H1 (cell line): ENCODE measurements around the gene CDT1. TPM values are rescaled to one million over a fixed set of nuclear protein-coding genes. Genes with fewer than 3 reads are reported as not detected.
A peak's percentile ranks its signal among the peaks of the same experiment; 100 is the strongest.

Experiments
- CTCF ChIA-PET: fragments of 300-600 bp; sonication (Branson Sonifier 250); formaldehyde crosslinking; loops from one replicate; lab custom pipeline; 2021; ENCODE audit not compliant: partially characterized antibody; lab: Charles Lee
- POLR2A ChIA-PET: fragments of 300-600 bp; sonication (Branson Sonifier 250); formaldehyde crosslinking; loops from one replicate; lab custom pipeline; 2021; ENCODE audit warnings: inconsistent platforms; ENCODE audit not compliant: partially characterized antibody; lab: Charles Lee
- DNase-seq, 2 experiments: peaks; one replicate each; pipeline versions ENCODE4 v3.0.0 to v3.0.0-alpha.2; 2010 to 2022; ENCODE audit warnings: low spot score in 2 of 2, low read depth in 1 of 2, mixed read lengths in 1 of 2
- FAIRE-seq: peaks from 2 replicates; lab custom pipeline; 2011; peaks lifted over from hg19 to GRCh38; lab: Jason Lieb, UNC
- H2AFZ ChIP-seq: 2 replicates; pipeline ENCODE4 v1.8.1; 2012; ENCODE audit warnings: low read length, inconsistent platforms
- H2AK5ac ChIP-seq: 2 replicates; pipeline ENCODE4 v1.6.1; 2013; ENCODE audit warnings: low read depth, low read length
- H2BK120ac ChIP-seq: replicated peaks from 2 replicates; pipeline ENCODE3; 2013; ENCODE audit warnings: low read depth, low read length, inconsistent platforms
- H2BK12ac ChIP-seq: 2 replicates; pipeline ENCODE4 v1.6.1; 2013; ENCODE audit warnings: low read depth, low read length
- H2BK15ac ChIP-seq: 2 replicates; pipeline ENCODE4 v1.6.1; 2013; ENCODE audit warnings: low read length
- H2BK20ac ChIP-seq: 2 replicates; pipeline ENCODE4 v1.6.1; 2013; ENCODE audit warnings: low read length
- H2BK5ac ChIP-seq: 2 replicates; pipeline ENCODE4 v1.6.1; 2013; ENCODE audit warnings: low read depth, low read length
- H3K14ac ChIP-seq: 2 replicates; pipeline ENCODE4 v1.6.1; 2013; ENCODE audit warnings: inconsistent platforms; ENCODE audit not compliant: insufficient read length
- H3K18ac ChIP-seq: 2 replicates; pipeline ENCODE4 v1.6.1; 2013; ENCODE audit warnings: low read length; ENCODE audit errors: extremely low read depth
- H3K23ac ChIP-seq: 2 replicates; pipeline ENCODE4 v1.6.1; 2013; ENCODE audit warnings: inconsistent platforms; ENCODE audit not compliant: insufficient read length
- H3K23me2 ChIP-seq: 2 replicates; pipeline ENCODE4 v1.6.1; 2013; ENCODE audit warnings: low read depth, low read length
- H3K27ac ChIP-seq: 2 replicates; pipeline ENCODE4 v1.6.1; 2011; ENCODE audit warnings: low read depth, low read length, inconsistent platforms
- H3K27me3 ChIP-seq, 4 experiments: replicated peaks in 1 of 4; 1 replicate in 1 of 4; 2 replicates in 3 of 4; pipeline versions ENCODE4 v1.6.1 to v1.8.1; 2011 to 2013; ENCODE audit warnings: low read length in 3 of 4, mild to moderate bottlenecking in 3 of 4, inconsistent platforms in 2 of 4, mixed read lengths in 2 of 4, moderate library complexity in 1 of 4; ENCODE audit not compliant: control insufficient read depth in 3 of 4, insufficient read depth in 3 of 4; ENCODE audit errors: extremely low read depth in 1 of 4
- H3K36me3 ChIP-seq, 4 experiments: 2 replicates each; pipeline versions ENCODE4 v1.6.1 to v1.8.1; 2011 to 2013; ENCODE audit warnings: mild to moderate bottlenecking in 4 of 4, low read length in 3 of 4, moderate library complexity in 2 of 4, control low read depth in 1 of 4, inconsistent platforms in 1 of 4; ENCODE audit not compliant: insufficient read depth in 4 of 4, control insufficient read depth in 2 of 4
- H3K4ac ChIP-seq: replicated peaks from 2 replicates; pipeline ENCODE3; 2013; ENCODE audit warnings: low read length, low read depth, mixed read lengths, inconsistent platforms; ENCODE audit not compliant: insufficient read length
- H3K4me1 ChIP-seq, 4 experiments: replicated peaks in 1 of 4; 1 replicate in 1 of 4; 2 replicates in 3 of 4; pipeline versions ENCODE4 v1.6.1 to v1.8.1; 2011 to 2013; ENCODE audit warnings: low read length in 3 of 4, inconsistent platforms in 2 of 4, mixed read lengths in 1 of 4; ENCODE audit not compliant: insufficient read depth in 4 of 4, control insufficient read depth in 3 of 4
- H3K4me2 ChIP-seq, 2 experiments: 2 replicates each; pipeline versions ENCODE4 v1.6.1 to v1.8.1; 2011 to 2013; ENCODE audit warnings: low read depth in 2 of 2, low read length in 2 of 2, control low read depth in 1 of 2, inconsistent platforms in 1 of 2, mild to moderate bottlenecking in 1 of 2; ENCODE audit not compliant: insufficient read depth in 1 of 2
- H3K4me3 ChIP-seq, 4 experiments: fragments of 200-600, 300-600 bp in 1 of 4; sonication (generic), shearing (Covaris generic), sonication (Bioruptor Twin) in 1 of 4; 2 replicates each; pipeline versions ENCODE4 v1.5.1 to v1.8.1; 2011 to 2016; ENCODE audit warnings: low read length in 4 of 4, low read depth in 3 of 4, control low read depth in 2 of 4, inconsistent platforms in 2 of 4, mild to moderate bottlenecking in 2 of 4, mixed read lengths in 1 of 4, moderate library complexity in 1 of 4; ENCODE audit not compliant: insufficient read depth in 2 of 4; ENCODE audit errors: extremely low read depth in 1 of 4
- H3K56ac ChIP-seq: replicated peaks from 2 replicates; pipeline ENCODE3; 2013; ENCODE audit warnings: low read depth, mild to moderate bottlenecking, mixed read lengths, low read length, inconsistent platforms; ENCODE audit not compliant: insufficient read length
- H3K79me1 ChIP-seq: 2 replicates; pipeline ENCODE4 v1.6.1; 2013; ENCODE audit warnings: low read depth, low read length, control low read depth
- H3K79me2 ChIP-seq, 2 experiments: 2 replicates each; pipeline versions ENCODE4 v1.6.1 to v1.8.1; 2012 to 2013; ENCODE audit warnings: low read length in 2 of 2, mild to moderate bottlenecking in 2 of 2, inconsistent platforms in 1 of 2; ENCODE audit not compliant: insufficient read depth in 2 of 2, control insufficient read depth in 1 of 2
- H3K9ac ChIP-seq, 4 experiments: replicated peaks in 1 of 4; 1 replicate in 1 of 4; 2 replicates in 3 of 4; pipeline versions ENCODE4 v1.6.1 to v1.8.1; 2011 to 2013; ENCODE audit warnings: low read depth in 3 of 4, low read length in 3 of 4, control low read depth in 2 of 4, mild to moderate bottlenecking in 2 of 4, moderate library complexity in 2 of 4, inconsistent platforms in 1 of 4; ENCODE audit errors: extremely low read depth in 1 of 4
- H3K9me3 ChIP-seq, 2 experiments: 2 replicates each; pipeline versions ENCODE4 v1.6.1 to v1.8.1; 2012 to 2013; ENCODE audit warnings: mild to moderate bottlenecking in 2 of 2, moderate library complexity in 2 of 2, control low read depth in 1 of 2, inconsistent platforms in 1 of 2, low read depth in 1 of 2, low read length in 1 of 2, mixed read lengths in 1 of 2; ENCODE audit not compliant: insufficient read depth in 2 of 2
- H4K20me1 ChIP-seq, 2 experiments: replicated peaks in 1 of 2; 2 replicates each; pipeline versions ENCODE3 to v1.8.1; 2011 to 2013; ENCODE audit warnings: inconsistent platforms in 2 of 2, low read length in 2 of 2, mild to moderate bottlenecking in 1 of 2; ENCODE audit not compliant: insufficient read depth in 2 of 2, control insufficient read depth in 1 of 2
- H4K5ac ChIP-seq: 2 replicates; pipeline ENCODE4 v1.6.1; 2013; ENCODE audit warnings: low read length, low read depth, mixed read lengths, inconsistent platforms; ENCODE audit not compliant: insufficient read length
- H4K8ac ChIP-seq: 2 replicates; pipeline ENCODE4 v1.8.0; 2013; ENCODE audit warnings: mild to moderate bottlenecking, moderate library complexity, low read length, inconsistent platforms; ENCODE audit not compliant: insufficient read depth; ENCODE audit errors: extremely low read depth
- H4K91ac ChIP-seq: replicated peaks from 2 replicates; pipeline ENCODE3; 2013; ENCODE audit warnings: low read length, mixed read lengths, inconsistent platforms; ENCODE audit not compliant: insufficient read length
- CEBPB ChIP-seq: IDR thresholded peaks from 2 replicates; pipeline ENCODE4 v1.6.1; 2012; ENCODE audit warnings: low read depth, low read length
- GABPA ChIP-seq: IDR thresholded peaks from 2 replicates; pipeline ENCODE4 v1.6.1; 2011; ENCODE audit warnings: mild to moderate bottlenecking, low read length, moderate library complexity, borderline replicate concordance; ENCODE audit not compliant: insufficient read depth
- MAX ChIP-seq: IDR thresholded peaks from 2 replicates; pipeline ENCODE4 v1.6.1; 2012; ENCODE audit warnings: inconsistent platforms
- SAP30 ChIP-seq: fragments of 300-600 bp; sonication (generic); IDR thresholded peaks from 2 replicates; pipeline ENCODE4 v1.7.1; 2012; ENCODE audit warnings: low read length, moderate library complexity, mild to moderate bottlenecking, inconsistent platforms; ENCODE audit not compliant: insufficient read depth, insufficient replicate concordance
- TBP ChIP-seq: IDR thresholded peaks from 2 replicates; pipeline ENCODE4 v1.6.1; 2011; ENCODE audit warnings: low read depth, low read length, improper control_type of control experiment
- USF2 ChIP-seq: IDR thresholded peaks from 2 replicates; pipeline ENCODE4 v1.6.1; 2011; ENCODE audit warnings: low read length, improper control_type of control experiment
- WGBS, 2 experiments: shearing (Covaris generic) in 1 of 2; methylation state at CpG; one replicate each; pipeline versions ENCODE4 v1.1.6 to v1.1.7; 2013 to 2015; ENCODE audit warnings: low lambda C conversion rate in 2 of 2, mixed read lengths in 2 of 2, inconsistent platforms in 1 of 2, low coverage in 1 of 2, missing lambda C conversion rate in 1 of 2; ENCODE audit not compliant: insufficient replicate concordance in 2 of 2, insufficient coverage in 1 of 2, insufficient read length in 1 of 2; ENCODE audit errors: extremely low coverage in 1 of 2, missing lambda C conversion rate in 1 of 2; 5-methylcytosine and 5-hydroxymethylcytosine counted together
- polyA plus RNA-seq, 7 experiments: library from polyadenylated mRNA; depleted of rRNA in 3 of 7; stranded (reverse) in 5 of 7; unstranded in 2 of 7; fragments of >200 nt in 5 of 7; fragments of 200-250 nt in 2 of 7; gene quantifications; 1 replicate in 5 of 7; 2 replicates in 1 of 7; 4 replicates in 1 of 7; pipeline versions ENCODE4 v1.2.1 to v1.2.3, GENCODE V29; 2011 to 2013; ENCODE audit warnings: missing spikeins in 2 of 7, mixed read lengths in 2 of 7
- total RNA-seq: library from RNA; stranded (reverse); fragmentation: NEBNext Ultra II Directional; extraction: Animal tissue kit (Norgen Biotek cat#: 25700); gene quantifications from 2 replicates; pipeline ENCODE4 v1.2.1, GENCODE V29; 2021

The CDT1 gene
- total and polyA plus RNA-seq, 2 of the 8 experiments (the other 6 are each of a cell fraction or from before 2014, with no cell fraction given), result 76.7 to 95.4 TPM

- Histone ChIP-seq H2BK12ac (peak overlapping the region; percentile 60; the same call in 1 of the 2 replicates), H2BK120ac (no peak overlapping the region), H3K4ac (no peak overlapping the region), H2BK15ac (0 out of 2 replicates have a peak overlapping the region, but pooled peaks have one; percentile 16), H2AK5ac (0 out of 2 replicates have a peak overlapping the region, but pooled peaks have one; percentile 13), H3K27ac (no peak overlapping the region), H3K9ac (no peak overlapping the region), H3K79me1 (peaks cover 5% of the 10 kb centered on the region; the same call in 1 of the 2 replicates), H2BK5ac (peak overlapping the region; percentile 81; the same call in 1 of the 2 replicates), H3K4me1 (peaks cover 6 to 41% (median 29%) of the 10 kb centered on the region in 4 experiments), H3K79me2 (peaks cover 0 to 10% of the 10 kb centered on the region in 2 experiments; a peak in 1 of 4 replicates), H4K91ac (peak overlapping the region; percentile 40), H3K36me3 (no peaks in the 10 kb centered on the region), H3K23me2 (no peaks in the 10 kb centered on the region; the same call in 1 of the 2 replicates), H4K5ac (no peak overlapping the region), H2BK20ac (no peak overlapping the region), H3K23ac (no peak overlapping the region), H2AFZ (no peak overlapping the region), H3K56ac (no peak overlapping the region), H3K9me3 (no peaks in the 10 kb centered on the region), H4K8ac (no peak overlapping the region; the same call in none of the 2 replicates), H3K18ac (peak overlapping the region; percentile 87), H3K4me3 (no peak overlapping the region), H3K14ac (no peak overlapping the region), H4K20me1 (peaks cover 4 to 5% of the 10 kb centered on the region in 2 experiments), H3K4me2 (peak overlapping the region; percentile 17 to 18; a peak in 2 of 4 replicates), H3K27me3 (no peaks in the 10 kb centered on the region)
- POLR2A ChIA-PET, result interaction anchor here (0.9 to 5.3 kb wide), 9 partner anchors 7 to 39 kb away, joined by 3 to 22 read pairs (median 5); no protein-coding TSS in a partner anchor
- CTCF ChIA-PET, result interaction anchor here (0.6 to 1.6 kb wide), 7 partner anchors 11 to 902 kb away, joined by 3 to 13 read pairs (median 4); partner anchors contain the start of gene APRT
- FAIRE-seq, result no peak
- TF ChIP-seq CEBPB (peak; percentile 48), MAX (0 out of 2 replicates have a peak, but pooled peaks have one; percentile 7), SAP30 (no peak), GABPA (0 out of 2 replicates have a peak, but pooled peaks have one; percentile 4), TBP (no peak), USF2 (0 out of 2 replicates have a peak, but pooled peaks have one; percentile 8)
- DNase-seq, result peak in 1 of 2 experiments; percentile 69
- 69% methylated on average over 33 of the region's 41 CpGs; no CpG with 5 or more reads in 1 of the 2 experiments for WGBS, 2 experiments
These were observed 32.9 kb upstream of the CDT1 start for GRCh38 chr16:88770461-88771293.
